HepG2 (cell line): Measurements from ENCODE around the gene SCAMP3. TPM values are rescaled to one million over a fixed set of nuclear protein-coding genes. Genes with fewer than 3 reads are reported as not detected.

Source experiments
- ERF ChIP-seq: IDR thresholded peaks from 2 replicates; pipeline ENCODE4 v1.6.1; 2018; ENCODE audit warnings: missing biosample characterization, missing genetic modification reagents
- ETV6 ChIP-seq: sonication (generic); formaldehyde crosslinking; conservative IDR thresholded peaks from 2 replicates; pipeline ENCODE4 v1.4.0; 2020; ENCODE audit warnings: missing genetic modification reagents
- EZH2 ChIP-seq: conservative IDR thresholded peaks from 2 replicates; pipeline ENCODE4 v1.6.1; 2012; ENCODE audit warnings: mild to moderate bottlenecking, low read depth, low read length, moderate library complexity
- GABPB1 ChIP-seq: IDR thresholded peaks from 2 replicates; pipeline ENCODE4 v1.6.1; 2016; ENCODE audit warnings: mild to moderate bottlenecking, missing genetic modification reagents, moderate library complexity, missing compliant biosample characterization
- GFI1 ChIP-seq: sonication (generic); formaldehyde crosslinking; IDR thresholded peaks from 2 replicates; pipeline ENCODE4 v1.5.0; 2020; ENCODE audit warnings: missing genetic modification reagents, mild to moderate bottlenecking, borderline replicate concordance
- KLF6 ChIP-seq: IDR thresholded peaks from 2 replicates; pipeline ENCODE4 v1.8.0; 2016; ENCODE audit warnings: missing biosample characterization, missing genetic modification reagents
- KLF9 ChIP-seq: IDR thresholded peaks from 2 replicates; pipeline ENCODE4 v1.6.1; 2016; ENCODE audit warnings: low read depth
- MTA3 ChIP-seq: sonication (generic); formaldehyde crosslinking; IDR thresholded peaks from 2 replicates; pipeline ENCODE4 v1.4.0; 2020; ENCODE audit warnings: missing genetic modification reagents
- NFIB ChIP-seq: sonication (generic); formaldehyde crosslinking; IDR thresholded peaks from 2 replicates; pipeline ENCODE4 v1.9.0; 2021; ENCODE audit warnings: missing genetic modification reagents, mild to moderate bottlenecking, borderline replicate concordance
- ONECUT2 ChIP-seq: sonication (generic); formaldehyde crosslinking; IDR thresholded peaks from 2 replicates; pipeline ENCODE4 v1.4.0; 2020; ENCODE audit warnings: missing genetic modification reagents
- RNF2 ChIP-seq: fragments of 450-650 bp; conservative IDR thresholded peaks from 2 replicates; pipeline ENCODE4 v1.6.1; 2016; ENCODE audit warnings: low read depth
- ZBTB7B ChIP-seq: sonication (generic); formaldehyde crosslinking; IDR thresholded peaks from 2 replicates; pipeline ENCODE4 v1.4.0; 2020; ENCODE audit warnings: missing genetic modification reagents
- ZEB1 ChIP-seq: IDR thresholded peaks from 2 replicates; pipeline ENCODE4 v1.6.1; 2012; ENCODE audit warnings: mild to moderate bottlenecking, low read depth, inconsistent platforms; ENCODE audit not compliant: insufficient replicate concordance
- ZKSCAN8 ChIP-seq: IDR thresholded peaks from 2 replicates; pipeline ENCODE4 v1.6.1; 2016; ENCODE audit warnings: borderline replicate concordance, missing genetic modification reagents, missing compliant biosample characterization
- ZNF256 ChIP-seq: sonication (generic); formaldehyde crosslinking; conservative IDR thresholded peaks from 2 replicates; pipeline ENCODE4 v1.4.0; 2020; ENCODE audit warnings: missing genetic modification reagents
- ZNF3 ChIP-seq: IDR thresholded peaks from 2 replicates; pipeline ENCODE4 v1.7.0; 2017; ENCODE audit warnings: inconsistent platforms
- ZNF543 ChIP-seq: sonication (generic); formaldehyde crosslinking; IDR thresholded peaks from 2 replicates; pipeline ENCODE4 v1.4.0; 2020; ENCODE audit warnings: mild to moderate bottlenecking, missing genetic modification reagents
- ZNF589 ChIP-seq: sonication (generic); formaldehyde crosslinking; conservative IDR thresholded peaks from 2 replicates; pipeline ENCODE4 v1.8.0; 2022; ENCODE audit warnings: mild to moderate bottlenecking, moderate library complexity, missing genetic modification reagents
- polyA plus RNA-seq, 8 experiments: library from polyadenylated mRNA; depleted of rRNA in 3 of 8; stranded (reverse) in 7 of 8; unstranded in 1 of 8; fragments of >200 nt; fragmentation: Illumina TruSeq in 4 of 8; extraction: Trizol in 4 of 8; gene quantifications; 2 replicates each; pipeline versions ENCODE4 v1.2.1 to v1.2.3, GENCODE V29; 2011 to 2016; ENCODE audit warnings: low read depth in 4 of 8, missing spikeins in 1 of 8, mixed read lengths in 1 of 8; ENCODE audit not compliant: insufficient read depth in 1 of 8
- total RNA-seq, 5 experiments: library from RNA; depleted of rRNA; stranded (reverse); fragments of >200 nt; fragmentation: Illumina TruSeq; extraction: Trizol; gene quantifications; 2 replicates each; pipeline ENCODE4 v1.2.3, GENCODE V29; 2016; ENCODE audit warnings: low read depth in 1 of 5
- TF ChIP-seq, protein P1 (sequence below): sonication (generic); formaldehyde crosslinking; IDR thresholded peaks from 2 replicates; pipeline ENCODE4 v1.4.0; 2020; ENCODE audit warnings: low read depth, missing genetic modification reagents
- TF ChIP-seq, protein P2 (sequence below): sonication (generic); formaldehyde crosslinking; IDR thresholded peaks from 2 replicates; pipeline ENCODE4 v1.4.0; 2020; ENCODE audit warnings: mild to moderate bottlenecking, low read depth, missing genetic modification reagents
- TF ChIP-seq, protein P3 (sequence below): sonication (generic); formaldehyde crosslinking; IDR thresholded peaks from 2 replicates; pipeline ENCODE4 v1.8.0; 2022; ENCODE audit warnings: low read depth, missing genetic modification reagents
- TF ChIP-seq, protein P4 (sequence below): sonication (generic); formaldehyde crosslinking; IDR thresholded peaks from 2 replicates; pipeline ENCODE4 v1.5.0; 2020; ENCODE audit warnings: missing genetic modification reagents
- TF ChIP-seq, protein P5 (sequence below): sonication (generic); formaldehyde crosslinking; IDR thresholded peaks from 2 replicates; pipeline ENCODE4 v1.8.0; 2022; ENCODE audit warnings: mild to moderate bottlenecking, missing genetic modification reagents, moderate library complexity

Gene SCAMP3
- total and polyA plus RNA-seq, 2 of the 13 experiments (the other 11 are each of a cell fraction or from before 2014, with no cell fraction given) = 46.8 to 83.3 TPM

DNA sequence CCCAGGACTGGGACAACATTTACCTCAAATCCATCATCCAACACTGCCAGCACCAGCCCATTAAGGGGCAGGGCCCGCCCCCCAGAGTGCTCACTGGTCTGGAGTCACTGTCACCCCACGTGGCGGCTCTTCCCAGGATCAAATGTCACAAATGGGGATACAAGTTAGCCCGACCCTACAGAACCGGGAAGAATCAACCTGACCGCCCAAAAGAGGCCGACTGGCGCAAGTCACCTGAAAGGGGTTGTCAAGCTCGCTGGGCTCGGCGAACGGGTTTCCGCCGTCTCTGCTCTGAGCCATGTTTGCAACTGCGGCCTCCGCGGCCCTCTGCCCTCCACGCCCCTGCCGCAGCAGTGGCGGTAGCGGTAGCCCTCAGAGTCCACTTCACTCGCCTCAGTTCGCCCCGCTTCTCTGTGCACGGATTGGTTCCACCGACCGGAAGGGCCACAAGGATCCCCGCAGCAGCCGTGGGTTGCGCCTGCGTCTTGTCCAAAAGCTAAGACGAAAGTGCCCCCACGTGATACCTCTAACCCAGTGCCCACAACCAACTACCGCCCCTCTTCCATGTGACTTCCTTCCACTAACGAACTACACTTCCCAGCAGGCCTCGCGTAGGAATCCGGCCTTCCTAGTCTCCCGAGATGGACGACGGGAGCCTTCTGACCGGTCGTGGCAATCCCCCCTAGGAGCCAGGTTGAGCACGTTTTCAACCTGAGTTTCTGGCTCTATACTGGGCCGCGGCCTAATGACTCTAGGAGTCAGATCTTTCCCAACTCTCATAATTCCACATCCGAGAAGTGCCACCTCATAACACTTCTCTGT is at the start of gene SCAMP3 (continued):
- TF ChIP-seq, protein P1, sequence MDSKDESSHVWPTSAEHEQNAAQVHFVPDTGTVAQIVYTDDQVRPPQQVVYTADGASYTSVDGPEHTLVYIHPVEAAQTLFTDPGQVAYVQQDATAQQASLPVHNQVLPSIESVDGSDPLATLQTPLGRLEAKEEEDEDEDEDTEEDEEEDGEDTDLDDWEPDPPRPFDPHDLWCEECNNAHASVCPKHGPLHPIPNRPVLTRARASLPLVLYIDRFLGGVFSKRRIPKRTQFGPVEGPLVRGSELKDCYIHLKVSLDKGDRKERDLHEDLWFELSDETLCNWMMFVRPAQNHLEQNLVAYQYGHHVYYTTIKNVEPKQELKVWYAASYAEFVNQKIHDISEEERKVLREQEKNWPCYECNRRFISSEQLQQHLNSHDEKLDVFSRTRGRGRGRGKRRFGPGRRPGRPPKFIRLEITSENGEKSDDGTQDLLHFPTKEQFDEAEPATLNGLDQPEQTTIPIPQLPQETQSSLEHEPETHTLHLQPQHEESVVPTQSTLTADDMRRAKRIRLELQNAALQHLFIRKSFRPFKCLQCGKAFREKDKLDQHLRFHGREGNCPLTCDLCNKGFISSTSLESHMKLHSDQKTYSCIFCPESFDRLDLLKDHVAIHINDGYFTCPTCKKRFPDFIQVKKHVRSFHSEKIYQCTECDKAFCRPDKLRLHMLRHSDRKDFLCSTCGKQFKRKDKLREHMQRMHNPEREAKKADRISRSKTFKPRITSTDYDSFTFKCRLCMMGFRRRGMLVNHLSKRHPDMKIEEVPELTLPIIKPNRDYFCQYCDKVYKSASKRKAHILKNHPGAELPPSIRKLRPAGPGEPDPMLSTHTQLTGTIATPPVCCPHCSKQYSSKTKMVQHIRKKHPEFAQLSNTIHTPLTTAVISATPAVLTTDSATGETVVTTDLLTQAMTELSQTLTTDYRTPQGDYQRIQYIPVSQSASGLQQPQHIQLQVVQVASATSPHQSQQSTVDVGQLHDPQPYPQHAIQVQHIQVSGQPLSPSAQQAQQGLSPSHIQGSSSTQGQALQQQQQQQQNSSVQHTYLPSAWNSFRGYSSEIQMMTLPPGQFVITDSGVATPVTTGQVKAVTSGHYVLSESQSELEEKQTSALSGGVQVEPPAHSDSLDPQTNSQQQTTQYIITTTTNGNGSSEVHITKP (CRISPR knock-in tag) = no peak
- no peak for TF ChIP-seq EZH2
- peak; percentile 29; the same call in 1 of the 2 replicates for TF ChIP-seq RNF2
- TF ChIP-seq ZEB1 = no peak
- TF ChIP-seq ERF (CRISPR knock-in tag) = peak; percentile 90
- peak; percentile 93 for TF ChIP-seq GABPB1 (CRISPR knock-in tag)
- TF ChIP-seq, protein P2, sequence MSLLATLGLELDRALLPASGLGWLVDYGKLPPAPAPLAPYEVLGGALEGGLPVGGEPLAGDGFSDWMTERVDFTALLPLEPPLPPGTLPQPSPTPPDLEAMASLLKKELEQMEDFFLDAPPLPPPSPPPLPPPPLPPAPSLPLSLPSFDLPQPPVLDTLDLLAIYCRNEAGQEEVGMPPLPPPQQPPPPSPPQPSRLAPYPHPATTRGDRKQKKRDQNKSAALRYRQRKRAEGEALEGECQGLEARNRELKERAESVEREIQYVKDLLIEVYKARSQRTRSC (CRISPR knock-in tag) = no peak
- TF ChIP-seq, protein P3, sequence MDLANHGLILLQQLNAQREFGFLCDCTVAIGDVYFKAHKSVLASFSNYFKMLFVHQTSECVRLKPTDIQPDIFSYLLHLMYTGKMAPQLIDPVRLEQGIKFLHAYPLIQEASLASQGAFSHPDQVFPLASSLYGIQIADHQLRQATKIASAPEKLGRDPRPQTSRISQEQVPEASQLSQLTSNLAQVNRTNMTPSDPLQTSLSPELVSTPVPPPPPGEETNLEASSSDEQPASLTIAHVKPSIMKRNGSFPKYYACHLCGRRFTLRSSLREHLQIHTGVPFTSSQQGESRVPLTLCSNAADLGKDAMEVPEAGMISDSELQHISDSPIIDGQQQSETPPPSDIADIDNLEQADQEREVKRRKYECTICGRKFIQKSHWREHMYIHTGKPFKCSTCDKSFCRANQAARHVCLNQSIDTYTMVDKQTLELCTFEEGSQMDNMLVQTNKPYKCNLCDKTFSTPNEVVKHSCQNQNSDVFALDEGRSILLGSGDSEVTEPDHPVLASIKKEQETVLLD (CRISPR knock-in tag) = peak; percentile 65
- TF ChIP-seq ZNF3 (CRISPR knock-in tag) = no peak
- TF ChIP-seq, protein P4, sequence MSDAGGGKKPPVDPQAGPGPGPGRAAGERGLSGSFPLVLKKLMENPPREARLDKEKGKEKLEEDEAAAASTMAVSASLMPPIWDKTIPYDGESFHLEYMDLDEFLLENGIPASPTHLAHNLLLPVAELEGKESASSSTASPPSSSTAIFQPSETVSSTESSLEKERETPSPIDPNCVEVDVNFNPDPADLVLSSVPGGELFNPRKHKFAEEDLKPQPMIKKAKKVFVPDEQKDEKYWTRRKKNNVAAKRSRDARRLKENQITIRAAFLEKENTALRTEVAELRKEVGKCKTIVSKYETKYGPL (CRISPR knock-in tag) = no peak
- no peak; the same call in 1 of the 2 replicates for TF ChIP-seq ZKSCAN8 (CRISPR knock-in tag)
- peak; percentile 64; the same call in 1 of the 2 replicates for TF ChIP-seq ETV6 (CRISPR knock-in tag)
- no peak; the same call in 1 of the 2 replicates for TF ChIP-seq ZNF256 (CRISPR knock-in tag)
- no peak for TF ChIP-seq GFI1 (CRISPR knock-in tag)
- TF ChIP-seq MTA3 (CRISPR knock-in tag) = no peak
- TF ChIP-seq KLF9 (CRISPR knock-in tag) = peak; percentile 25; the same call in 1 of the 2 replicates
- peak; percentile 77; the same call in 1 of the 2 replicates for TF ChIP-seq ZNF543 (CRISPR knock-in tag)
- TF ChIP-seq ZNF589 (CRISPR knock-in tag) = peak; percentile 60; the same call in 1 of the 2 replicates
- TF ChIP-seq ONECUT2 (CRISPR knock-in tag) = peak; percentile 9; the same call in 1 of the 2 replicates
- TF ChIP-seq KLF6 = peak; percentile 75; the same call in 1 of the 2 replicates
- TF ChIP-seq ZBTB7B (CRISPR knock-in tag) = peak; percentile 64; the same call in 1 of the 2 replicates
- TF ChIP-seq, protein P5, sequence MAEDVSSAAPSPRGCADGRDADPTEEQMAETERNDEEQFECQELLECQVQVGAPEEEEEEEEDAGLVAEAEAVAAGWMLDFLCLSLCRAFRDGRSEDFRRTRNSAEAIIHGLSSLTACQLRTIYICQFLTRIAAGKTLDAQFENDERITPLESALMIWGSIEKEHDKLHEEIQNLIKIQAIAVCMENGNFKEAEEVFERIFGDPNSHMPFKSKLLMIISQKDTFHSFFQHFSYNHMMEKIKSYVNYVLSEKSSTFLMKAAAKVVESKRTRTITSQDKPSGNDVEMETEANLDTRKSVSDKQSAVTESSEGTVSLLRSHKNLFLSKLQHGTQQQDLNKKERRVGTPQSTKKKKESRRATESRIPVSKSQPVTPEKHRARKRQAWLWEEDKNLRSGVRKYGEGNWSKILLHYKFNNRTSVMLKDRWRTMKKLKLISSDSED (CRISPR knock-in tag) = no peak
- no peak for TF ChIP-seq NFIB (CRISPR knock-in tag)
